Measurements from ENCODE around the gene SV2C. TPM values are rescaled to one million over a fixed set of nuclear protein-coding genes. Genes with fewer than 3 reads are reported as not detected.

Gene SV2C
- total RNA-seq, 1 donor from 2014 or later: 0.48 TPM

GRCh38 chr5:76180814-76181805 lies 97.9 kb downstream of the SV2C start:
- no peak for TF ChIP-seq CTCF (IDR thresholded peaks at IDR 0.05; ENCODE audit: unreplicated experiment)
- H3K4me1 Mint-ChIP-seq (ENCODE audit: low read depth): no peaks in the 10 kb centered on the region
- no peak for DNase-seq (ENCODE audit: low spot score, unreplicated experiment)
- H3K27ac Mint-ChIP-seq: no peak overlapping the region
- no peaks in the 10 kb centered on the region for H3K36me3 Mint-ChIP-seq (ENCODE audit: insufficient read depth)
- no peak overlapping the region for H3K4me3 Mint-ChIP-seq (ENCODE audit: low read depth)
- peaks cover 4% of the 10 kb centered on the region for H3K9me3 Mint-ChIP-seq (ENCODE audit: low read depth)
- H3K27me3 Mint-ChIP-seq: peaks cover 2% of the 10 kb centered on the region

GRCh38 chr5:76187386-76187785 lies 104.2 kb downstream of the SV2C start:
- Mint-ChIP-seq H3K36me3 (ENCODE audit: insufficient read depth) (no peaks in the 10 kb centered on the region), H3K4me1 (ENCODE audit: low read depth) (no peaks in the 10 kb centered on the region), H3K9me3 (ENCODE audit: low read depth) (peaks cover 4% of the 10 kb centered on the region), H3K4me3 (ENCODE audit: low read depth) (no peak overlapping the region), H3K27ac (no peak overlapping the region), H3K27me3 (peaks cover 5% of the 10 kb centered on the region)
- TF ChIP-seq CTCF (IDR thresholded peaks at IDR 0.05; ENCODE audit: unreplicated experiment): no peak
- DNase-seq (ENCODE audit: low spot score, unreplicated experiment): no peak

GRCh38 chr5:76190356-76190755 lies 107.2 kb downstream of the SV2C start:
- no peak for DNase-seq (ENCODE audit: low spot score, unreplicated experiment)
- H3K9me3 Mint-ChIP-seq (ENCODE audit: low read depth): peaks cover 4% of the 10 kb centered on the region
- H3K4me1 Mint-ChIP-seq (ENCODE audit: low read depth): no peaks in the 10 kb centered on the region
- H3K27me3 Mint-ChIP-seq: peaks cover 12% of the 10 kb centered on the region
- no peak for TF ChIP-seq CTCF (IDR thresholded peaks at IDR 0.05; ENCODE audit: unreplicated experiment)
- no peak overlapping the region for H3K4me3 Mint-ChIP-seq (ENCODE audit: low read depth)
- H3K36me3 Mint-ChIP-seq (ENCODE audit: insufficient read depth): no peaks in the 10 kb centered on the region
- no peak overlapping the region for H3K27ac Mint-ChIP-seq

GRCh38 chr5:76192837-76193236 lies 109.7 kb downstream of the SV2C start:
- Mint-ChIP-seq H3K27me3 (peaks cover 15% of the 10 kb centered on the region), H3K4me1 (ENCODE audit: low read depth) (no peaks in the 10 kb centered on the region), H3K36me3 (ENCODE audit: insufficient read depth) (no peaks in the 10 kb centered on the region), H3K4me3 (ENCODE audit: low read depth) (no peak overlapping the region), H3K9me3 (ENCODE audit: low read depth) (no peaks in the 10 kb centered on the region), H3K27ac (no peak overlapping the region)
- DNase-seq (ENCODE audit: low spot score, unreplicated experiment): no peak
- TF ChIP-seq CTCF (IDR thresholded peaks at IDR 0.05; ENCODE audit: unreplicated experiment): no peak

GRCh38 chr5:76193635-76194034 lies 110.5 kb downstream of the SV2C start:
- no peak for TF ChIP-seq CTCF (IDR thresholded peaks at IDR 0.05; ENCODE audit: unreplicated experiment)
- Mint-ChIP-seq H3K4me3 (ENCODE audit: low read depth) (no peak overlapping the region), H3K9me3 (ENCODE audit: low read depth) (no peaks in the 10 kb centered on the region), H3K36me3 (ENCODE audit: insufficient read depth) (no peaks in the 10 kb centered on the region), H3K27me3 (peaks cover 15% of the 10 kb centered on the region), H3K27ac (no peak overlapping the region), H3K4me1 (ENCODE audit: low read depth) (no peaks in the 10 kb centered on the region)
- DNase-seq (ENCODE audit: low spot score, unreplicated experiment): no peak

All from progenitor cell of endocrine pancreas (in vitro differentiated cells).